Femur (tissue), 1 donor: Measurements from ENCODE around the gene TSSC4.

ENCODE experiments used
- DNase-seq: peaks from one replicate; pipeline ENCODE4 v3.0.0-alpha.2; 2017

Gene TSSC4

DNA sequence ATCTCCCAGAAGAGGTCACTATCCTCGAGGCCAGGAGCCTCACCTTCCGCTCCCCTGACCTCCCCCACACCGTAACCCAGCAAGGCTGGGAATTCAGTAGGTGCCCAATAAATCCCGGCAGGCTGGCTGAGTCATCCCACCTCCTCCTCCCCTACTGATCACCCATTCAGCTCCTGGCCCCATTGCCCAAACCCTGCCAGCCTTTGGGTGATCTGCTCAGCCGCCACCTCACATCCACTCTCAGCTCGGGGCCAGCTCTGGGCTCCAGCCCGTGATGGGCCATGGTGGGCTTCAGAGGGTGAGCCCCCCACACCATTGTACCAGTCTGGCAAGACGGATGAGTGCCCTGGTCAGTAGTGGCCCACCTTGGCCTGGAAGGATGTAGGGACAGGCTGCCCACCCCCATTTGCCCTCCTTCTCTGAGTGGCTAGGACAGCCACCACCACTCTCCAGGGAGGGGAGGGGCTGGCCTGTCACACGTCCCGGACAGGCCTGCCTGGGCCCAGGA, 35.5 kb downstream of the TSSC4 start:
- DNase-seq = no peak

DNA sequence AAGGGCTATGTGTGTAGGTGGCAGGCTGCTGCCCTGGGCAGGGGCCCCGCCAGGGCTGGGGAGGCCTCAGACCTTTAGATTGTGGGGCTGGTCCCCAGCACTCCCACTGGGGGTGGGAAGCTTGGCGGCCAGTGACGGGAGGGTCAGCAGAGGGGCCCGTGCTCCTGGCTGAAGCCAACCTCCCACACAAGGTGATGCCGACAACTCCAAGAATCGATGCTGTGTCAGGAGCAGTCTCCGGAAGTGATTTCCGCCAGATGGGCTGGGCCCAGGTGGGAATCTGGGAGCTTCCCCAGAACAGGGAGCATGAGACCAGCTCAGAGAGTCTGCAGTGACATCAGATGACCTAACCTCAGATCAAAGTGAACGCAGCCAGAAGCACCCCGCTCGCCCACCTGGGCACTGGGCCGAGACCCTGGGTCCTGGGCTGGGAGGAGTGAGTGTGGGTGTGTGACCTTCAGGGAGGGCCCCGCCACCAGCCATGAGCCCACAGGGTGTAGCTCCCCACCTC, 36.0 kb downstream of the TSSC4 start:
- DNase-seq = no peak

DNA sequence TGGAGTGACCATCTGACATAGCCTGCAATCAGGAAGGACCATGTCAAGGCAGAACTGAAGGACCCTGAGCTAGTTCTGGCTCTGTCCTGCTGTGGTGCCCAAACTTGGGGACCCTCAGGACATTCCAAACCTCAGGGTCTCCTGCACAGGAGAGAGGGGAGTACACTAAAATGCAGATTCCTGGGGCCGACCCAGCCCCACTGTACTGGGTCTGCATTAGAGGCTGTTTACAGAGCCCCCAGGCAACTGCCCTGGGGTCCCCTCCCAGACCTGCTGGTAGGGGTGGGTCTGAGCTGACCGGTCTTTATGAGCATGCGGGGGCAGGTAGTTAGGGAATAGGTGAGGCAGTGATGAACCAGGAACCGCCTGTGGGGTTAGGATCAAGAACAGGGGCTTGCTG, 37.0 kb downstream of the TSSC4 start:
- peak; percentile 3 for DNase-seq

DNA sequence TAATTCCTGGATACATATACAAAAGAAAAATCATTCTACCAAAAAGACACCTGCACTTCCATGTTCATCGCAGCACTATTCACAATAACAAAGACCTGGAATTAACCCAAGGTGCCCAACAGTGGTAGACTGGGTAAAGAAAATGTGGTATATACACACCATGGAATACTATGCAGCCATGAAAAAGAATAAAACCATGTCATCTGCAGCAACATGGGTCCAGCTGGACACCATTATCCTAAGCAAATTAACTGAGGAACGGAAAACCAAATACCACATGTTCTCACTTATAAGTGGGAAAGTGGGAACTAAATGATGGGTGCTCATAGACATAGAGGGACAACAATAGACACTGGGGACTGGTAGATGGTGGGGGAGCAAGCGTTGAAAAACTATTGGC, 39.3 kb downstream of the TSSC4 start:
- DNase-seq = no peak

DNA sequence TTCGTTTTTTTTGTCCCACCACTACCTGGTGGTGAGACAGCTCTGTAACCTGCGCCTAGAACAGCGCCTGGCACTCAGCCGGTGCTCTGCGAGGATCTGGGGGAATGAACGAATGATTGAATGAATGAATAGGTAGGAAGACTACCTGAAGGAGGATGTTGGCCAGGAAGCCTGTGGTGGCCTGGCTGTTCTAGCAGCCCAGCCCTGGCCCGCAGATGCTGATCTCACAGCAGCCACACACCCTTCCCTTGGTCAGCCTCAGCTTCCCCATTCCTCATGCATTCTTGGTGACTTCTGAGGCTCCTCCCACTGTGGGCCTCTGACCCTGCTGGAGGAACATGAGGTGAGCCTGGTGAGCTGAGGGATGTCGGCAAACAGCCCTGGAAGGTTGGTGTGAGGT, 40.1 kb downstream of the TSSC4 start:
- no peak for DNase-seq

DNA sequence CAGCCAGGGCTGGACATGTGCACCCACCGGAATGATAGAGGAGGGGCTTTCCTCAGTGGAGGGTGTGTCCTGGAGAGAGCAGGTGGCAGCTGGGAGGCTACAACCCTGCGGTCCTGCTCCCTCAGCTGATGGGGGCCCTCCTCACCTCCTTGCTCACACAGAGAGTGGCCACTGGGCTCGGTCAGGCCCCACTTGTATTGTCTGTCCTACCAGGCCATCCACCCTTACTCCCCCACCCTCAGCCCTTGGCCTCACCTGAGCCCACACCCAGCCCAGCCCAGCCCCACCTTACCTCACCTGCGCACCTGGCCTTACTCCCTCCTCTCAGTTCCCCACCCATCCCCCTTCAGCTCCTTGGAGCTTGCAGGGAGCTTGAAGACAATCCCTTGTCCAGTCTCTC, 40.6 kb downstream of the TSSC4 start:
- no peak for DNase-seq

DNA sequence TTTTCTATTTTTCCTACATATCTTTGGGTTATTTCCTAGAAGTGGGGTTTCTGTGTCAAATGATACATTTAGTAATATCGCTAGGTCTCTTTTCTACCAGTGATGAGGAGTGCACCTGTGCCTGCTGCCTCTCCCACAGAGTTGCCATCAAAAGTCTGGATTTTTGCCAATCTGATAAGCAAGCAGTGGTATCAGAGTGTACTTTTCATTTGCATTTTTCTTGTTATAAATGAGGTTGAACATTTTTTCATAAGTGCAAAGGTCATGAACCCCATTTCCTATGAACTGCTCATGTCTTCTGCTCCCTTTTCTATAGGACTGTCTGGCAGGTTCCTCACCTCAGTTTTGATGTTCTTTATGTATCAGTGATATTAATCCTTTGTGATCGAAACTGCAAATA, 42.0 kb downstream of the TSSC4 start:
- no peak for DNase-seq

DNA sequence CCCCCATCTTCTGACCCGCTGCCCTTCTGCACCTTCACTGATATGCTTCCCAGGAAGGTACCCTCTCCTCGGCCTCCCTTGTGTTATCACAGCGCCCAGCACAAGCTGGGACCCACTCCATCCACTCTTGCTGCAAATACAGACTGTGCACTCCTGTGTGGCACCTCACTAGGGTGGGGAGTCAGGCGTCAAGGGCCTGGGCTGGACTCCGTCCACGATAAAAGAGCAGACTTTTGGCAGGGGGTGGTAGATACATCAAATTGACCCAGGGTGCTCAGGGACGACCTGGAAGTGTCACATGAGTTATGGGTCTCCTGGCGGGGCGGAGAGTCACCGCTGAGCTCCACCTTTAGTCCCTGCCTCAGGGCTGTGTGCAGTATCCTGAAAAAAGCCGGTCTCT, 42.9 kb downstream of the TSSC4 start:
- no peak for DNase-seq

DNA sequence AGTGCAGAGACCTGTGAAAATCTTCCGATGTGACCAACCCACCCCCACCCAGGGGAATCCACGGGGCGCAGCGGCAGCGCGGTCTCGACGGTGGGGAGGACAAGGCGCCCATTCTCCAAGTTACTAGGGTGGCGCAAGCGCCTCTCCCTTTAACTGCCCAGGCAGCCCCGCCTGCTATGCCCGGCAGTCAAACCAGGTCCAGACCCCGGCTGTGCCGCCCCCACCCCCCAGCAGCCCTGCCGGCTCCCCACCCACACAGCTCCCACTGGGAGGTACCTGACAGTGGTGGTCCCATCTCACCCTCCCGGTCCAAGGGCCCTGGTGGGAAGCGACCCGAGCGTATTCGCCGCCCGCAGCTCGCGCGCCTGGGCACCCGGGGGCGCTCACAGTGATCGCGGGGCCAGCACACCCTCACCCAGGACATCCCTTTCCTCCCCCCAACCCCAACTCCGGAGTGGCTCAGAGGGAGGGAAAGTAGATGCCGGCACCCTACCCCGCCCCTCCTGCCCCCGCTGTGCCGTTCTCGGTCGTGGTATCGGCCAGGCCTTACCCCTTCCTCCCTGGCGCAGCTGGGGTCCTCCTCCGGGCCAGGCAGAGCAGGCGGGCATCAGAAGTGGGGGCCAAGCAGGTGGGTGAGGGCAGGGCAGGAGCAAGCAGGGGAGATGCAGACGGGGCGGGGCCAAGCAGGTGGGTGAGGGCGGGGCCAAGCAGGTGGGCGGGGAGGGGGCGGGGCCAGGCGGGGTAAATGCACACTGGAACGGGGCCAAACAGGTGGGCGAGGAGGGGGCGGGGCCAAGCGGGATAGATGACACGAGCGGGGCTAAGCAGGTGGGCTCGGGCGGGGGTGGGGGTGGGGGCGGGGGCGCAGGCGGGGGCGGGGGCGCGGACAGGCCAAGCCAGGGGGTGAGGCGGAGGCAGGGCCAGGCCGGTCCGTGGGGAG, 43.6 kb downstream of the TSSC4 start, which contains the start of gene TRPM5:
TSS of gene TRPM5 (minus strand) at position 634 of the 940 bp plus-strand sequence. CDS start 21,478 bp downstream, outside the sequence.
- no peak for DNase-seq

DNA sequence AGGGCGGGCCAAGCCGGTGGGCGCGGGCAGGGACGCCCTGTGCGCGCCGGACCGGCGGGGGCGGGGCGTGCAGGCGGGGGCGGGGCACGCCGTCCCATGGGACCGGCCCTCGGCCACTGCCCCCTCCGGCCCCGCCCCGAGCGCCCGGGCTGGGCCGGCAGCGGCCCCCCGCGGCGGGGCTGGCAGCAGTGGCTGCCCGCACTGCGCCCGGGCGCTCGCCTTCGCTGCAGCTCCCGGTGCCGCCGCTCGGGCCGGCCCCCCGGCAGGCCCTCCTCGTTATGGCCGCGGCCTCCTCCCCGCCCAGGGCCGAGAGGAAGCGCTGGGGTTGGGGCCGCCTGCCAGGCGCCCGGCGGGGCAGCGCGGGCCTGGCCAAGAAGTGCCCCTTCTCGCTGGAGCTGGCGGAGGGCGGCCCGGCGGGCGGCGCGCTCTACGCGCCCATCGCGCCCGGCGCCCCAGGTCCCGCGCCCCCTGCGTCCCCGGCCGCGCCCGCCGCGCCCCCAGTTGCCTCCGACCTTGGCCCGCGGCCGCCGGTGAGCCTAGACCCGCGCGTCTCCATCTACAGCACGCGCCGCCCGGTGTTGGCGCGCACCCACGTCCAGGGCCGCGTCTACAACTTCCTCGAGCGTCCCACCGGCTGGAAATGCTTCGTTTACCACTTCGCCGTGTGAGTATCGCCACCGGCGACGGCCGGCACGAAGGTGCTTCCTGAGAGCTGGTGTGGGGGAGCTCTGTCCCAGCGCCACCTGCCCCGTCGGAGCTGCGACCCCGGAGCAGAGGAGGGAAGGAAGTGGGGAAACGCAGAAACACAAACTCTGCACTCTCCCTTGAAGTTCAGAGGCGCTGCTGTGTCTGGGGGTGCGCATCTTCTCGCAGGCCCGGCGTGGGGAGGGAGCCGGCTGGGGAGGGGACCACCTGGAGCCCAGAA, 44.5 kb downstream of the TSSC4 start, which contains the start of gene KCNQ1:
TSS of gene KCNQ1 (plus strand) at position 188 of the 925 bp plus-strand sequence. CDS start at position 279, 91 bp downstream.
- no peak for DNase-seq

DNA sequence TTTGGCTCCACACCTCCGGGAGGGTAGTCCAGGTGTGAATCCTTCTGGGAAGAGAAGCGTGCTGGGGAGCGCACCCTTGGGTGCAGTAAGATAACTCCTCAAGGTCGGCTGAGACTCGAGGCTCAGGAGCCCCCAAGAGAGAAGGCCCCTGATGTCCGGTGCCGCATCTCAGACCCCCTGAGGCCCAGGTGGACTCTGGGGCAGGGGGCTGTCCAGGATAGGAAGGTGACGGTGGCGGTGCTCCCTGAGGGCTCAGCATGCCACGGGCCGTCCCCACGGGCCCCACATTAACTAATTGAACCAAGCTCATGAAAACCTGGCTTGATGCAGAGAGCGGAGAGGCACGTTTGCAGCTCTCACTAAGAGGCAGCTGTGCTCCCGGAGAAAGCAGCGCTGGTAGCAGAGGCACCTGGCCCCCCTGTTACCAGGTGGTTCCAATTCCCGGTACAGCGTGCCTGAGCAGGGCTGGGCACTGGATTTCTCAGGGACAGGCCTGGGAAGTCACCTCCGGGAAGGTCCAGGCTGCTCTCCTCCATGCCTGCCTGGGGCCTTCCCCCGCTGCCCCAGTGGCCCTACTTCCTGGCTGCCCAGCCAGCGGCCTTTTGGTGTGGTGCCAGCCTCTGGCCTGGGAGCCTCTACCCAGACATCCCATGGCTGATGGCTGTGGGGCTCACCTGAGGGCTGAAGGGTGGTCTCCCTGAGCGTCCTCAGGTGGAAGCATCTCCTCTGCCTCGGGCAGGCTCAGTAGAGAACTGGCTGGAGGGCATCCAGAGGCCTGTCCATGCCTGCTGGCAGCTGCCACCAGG, 45.4 kb downstream of the TSSC4 start:
- no peak for DNase-seq

DNA sequence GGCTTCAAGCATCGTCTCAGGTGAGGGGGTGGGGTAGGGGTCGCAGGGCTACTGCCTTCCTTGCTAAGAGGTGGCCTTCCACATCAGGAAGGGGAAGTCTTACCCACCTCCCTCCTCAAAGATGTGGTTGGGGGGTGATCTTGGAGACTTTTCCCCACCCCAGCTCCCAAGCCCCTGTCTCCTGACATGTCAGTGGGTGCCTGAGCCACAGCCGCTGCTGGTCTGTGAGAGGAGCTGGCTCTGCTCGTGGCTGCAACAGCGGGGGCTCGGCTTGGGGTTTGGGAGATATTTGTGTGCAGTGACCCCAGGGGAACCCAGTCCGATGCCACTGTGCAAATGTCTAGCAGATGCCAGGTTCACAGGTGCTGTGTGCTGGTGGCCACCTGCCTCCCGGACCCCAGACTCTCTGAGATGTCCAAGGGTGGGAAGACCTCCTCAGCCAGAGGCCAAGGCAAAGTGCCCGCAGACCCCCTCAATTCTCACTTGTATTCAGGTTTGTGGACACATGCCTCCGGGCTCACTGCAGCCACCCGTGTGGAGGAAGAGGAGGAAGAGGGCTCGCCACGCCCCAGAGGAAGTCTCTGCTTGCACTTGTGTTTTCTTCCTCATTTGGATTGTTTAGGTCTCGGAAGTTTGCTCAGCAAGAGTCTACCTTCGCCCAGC, 46.2 kb downstream of the TSSC4 start:
- no peak for DNase-seq

DNA sequence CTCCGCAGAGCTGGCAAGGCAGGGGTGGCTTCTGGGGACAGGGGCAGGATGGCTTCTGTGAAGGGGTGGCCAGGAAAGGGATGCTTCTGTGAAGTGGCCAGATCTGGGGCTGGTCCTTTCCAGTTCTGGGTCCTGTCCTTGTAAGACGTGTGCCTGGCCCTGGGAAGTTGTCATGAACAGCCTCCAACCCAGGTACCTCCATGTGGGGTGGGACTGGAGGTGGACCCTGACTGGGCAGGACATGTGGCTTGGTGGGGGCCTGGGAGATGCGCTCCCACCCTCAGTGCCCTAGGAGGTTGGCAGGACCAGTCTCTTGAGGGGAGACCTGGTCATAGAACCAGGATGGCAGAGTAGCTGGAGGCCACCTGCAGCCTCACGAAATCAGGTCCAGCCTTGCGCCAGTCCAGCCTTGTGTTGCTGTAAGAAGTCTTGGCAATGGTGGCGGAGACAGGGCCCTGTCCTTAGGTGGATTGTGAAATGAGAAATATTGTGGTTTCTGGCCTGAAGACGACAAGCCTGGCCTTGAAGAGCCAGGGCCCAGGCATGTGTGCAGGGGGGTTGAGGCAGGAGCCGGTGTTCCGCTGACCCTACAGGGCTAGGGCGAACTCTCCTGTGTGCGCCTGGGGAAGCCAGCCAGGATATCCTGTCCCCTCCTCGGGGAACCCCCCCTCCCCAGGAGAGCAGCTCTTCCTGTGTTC, 46.9 kb downstream of the TSSC4 start:
- DNase-seq = no peak

DNA sequence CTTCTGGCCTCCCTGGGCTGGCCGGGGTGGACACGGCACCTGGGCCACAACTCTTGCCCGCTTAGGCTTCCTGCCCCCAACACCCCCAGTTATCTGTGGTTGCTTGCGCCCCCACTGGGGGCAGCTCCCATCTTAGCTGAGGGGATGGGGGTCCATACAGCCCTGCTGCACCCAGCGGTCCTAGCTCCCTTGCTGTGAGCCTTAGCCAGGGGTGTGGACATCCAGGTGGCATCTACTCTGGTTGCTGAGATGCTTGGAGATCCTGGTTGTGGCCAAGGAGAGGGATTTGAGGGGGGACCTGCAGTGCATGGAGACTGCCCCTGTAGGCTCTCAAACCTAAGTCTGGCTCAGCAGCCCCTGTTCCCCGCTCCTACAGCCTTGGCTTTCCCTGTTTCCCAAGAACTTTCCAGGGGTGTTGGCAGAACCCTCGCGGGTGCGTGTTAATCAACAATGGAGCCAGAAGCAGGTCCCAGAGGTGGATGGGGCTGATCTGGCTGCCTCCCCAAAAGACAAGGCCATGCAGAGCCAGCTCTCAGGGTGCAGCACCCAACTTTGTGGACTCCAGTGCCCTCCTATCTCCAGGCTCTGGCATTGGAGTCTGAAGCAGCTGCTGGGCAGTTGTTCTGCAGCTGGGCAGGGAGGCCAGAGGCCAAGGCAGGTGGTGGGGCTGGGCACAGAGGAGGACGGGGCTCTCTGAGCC, 47.6 kb downstream of the TSSC4 start:
- no peak for DNase-seq

DNA sequence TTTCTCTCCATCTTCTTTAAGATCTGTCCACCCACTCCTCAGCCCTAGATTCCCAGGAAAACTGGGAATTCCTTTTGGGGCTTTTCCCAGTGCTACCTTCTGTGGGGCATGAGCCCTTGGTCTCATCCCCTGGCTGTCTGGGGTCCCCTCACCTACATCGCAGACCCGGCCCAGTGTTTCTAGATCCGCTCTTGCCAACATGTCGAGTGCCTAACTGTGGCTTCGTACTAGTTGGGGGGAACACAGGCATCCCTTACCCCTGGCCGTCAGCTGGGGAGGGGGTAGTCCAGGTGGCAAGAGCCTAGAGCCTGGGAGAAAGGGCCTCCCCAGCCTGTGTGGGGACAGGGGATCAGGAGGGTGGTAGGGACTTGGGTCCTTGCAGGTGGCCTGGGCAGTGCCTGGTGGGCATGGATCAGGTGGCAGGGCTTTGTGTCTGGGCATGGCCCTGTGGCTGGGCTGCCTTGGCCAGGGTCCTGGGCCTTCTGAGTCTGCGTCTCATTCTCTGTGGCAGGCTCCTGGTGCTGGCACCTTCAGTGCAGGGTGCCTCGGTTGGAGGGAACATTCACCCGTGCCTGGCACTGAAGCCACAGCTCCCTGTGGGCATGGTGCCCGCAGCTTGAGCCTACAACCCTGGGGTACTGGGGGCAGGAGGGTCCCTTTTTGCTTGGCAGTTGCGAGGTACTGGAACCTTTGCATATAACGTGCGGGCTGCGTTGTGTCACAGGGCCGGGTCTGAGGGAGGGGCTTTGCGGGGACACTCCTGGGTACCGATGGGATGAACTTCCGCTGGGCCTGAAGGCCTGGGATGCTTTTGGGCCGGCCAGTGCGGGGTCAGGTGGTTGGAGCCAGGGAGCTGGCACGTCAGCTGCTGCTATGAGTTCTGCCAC, 48.4 kb downstream of the TSSC4 start:
- no peak for DNase-seq

DNA sequence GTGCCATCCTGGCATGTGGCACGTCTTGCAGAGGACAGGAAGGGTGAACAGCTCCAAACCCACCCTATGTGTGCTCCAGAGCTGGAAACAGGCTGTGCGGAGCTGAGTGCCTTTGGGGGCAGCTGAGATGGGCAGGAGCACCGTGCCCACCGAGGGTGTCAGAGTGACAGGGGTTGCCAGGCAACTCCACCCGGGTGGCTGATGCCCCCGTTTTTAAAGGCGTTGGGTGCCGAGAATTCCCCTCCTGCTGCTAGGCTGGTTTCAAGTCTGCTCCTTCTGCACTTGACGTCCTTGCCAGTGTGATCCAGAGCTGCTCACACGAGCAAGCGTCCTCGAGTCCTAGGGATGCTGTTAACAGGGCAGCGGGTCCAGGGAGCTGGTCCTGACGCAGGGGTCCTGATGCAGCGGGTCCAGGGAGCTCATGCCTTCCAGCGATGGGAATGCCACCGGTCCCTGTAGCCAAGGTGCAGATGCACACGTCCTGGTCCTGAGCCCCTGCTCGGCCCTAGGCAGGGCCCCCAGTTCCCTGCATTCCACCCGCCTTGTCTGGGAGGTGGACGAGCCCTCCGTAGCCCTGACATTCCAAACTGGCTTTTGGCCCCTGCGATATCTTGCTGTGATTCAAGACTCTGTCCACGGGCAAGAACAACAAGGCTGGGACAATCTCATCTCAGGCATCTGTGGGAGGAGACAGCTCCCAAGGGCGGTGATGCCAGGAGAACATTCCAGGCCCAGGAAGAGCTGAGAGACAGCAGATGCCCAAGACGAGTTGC, 49.2 kb downstream of the TSSC4 start:
- no peak for DNase-seq

DNA sequence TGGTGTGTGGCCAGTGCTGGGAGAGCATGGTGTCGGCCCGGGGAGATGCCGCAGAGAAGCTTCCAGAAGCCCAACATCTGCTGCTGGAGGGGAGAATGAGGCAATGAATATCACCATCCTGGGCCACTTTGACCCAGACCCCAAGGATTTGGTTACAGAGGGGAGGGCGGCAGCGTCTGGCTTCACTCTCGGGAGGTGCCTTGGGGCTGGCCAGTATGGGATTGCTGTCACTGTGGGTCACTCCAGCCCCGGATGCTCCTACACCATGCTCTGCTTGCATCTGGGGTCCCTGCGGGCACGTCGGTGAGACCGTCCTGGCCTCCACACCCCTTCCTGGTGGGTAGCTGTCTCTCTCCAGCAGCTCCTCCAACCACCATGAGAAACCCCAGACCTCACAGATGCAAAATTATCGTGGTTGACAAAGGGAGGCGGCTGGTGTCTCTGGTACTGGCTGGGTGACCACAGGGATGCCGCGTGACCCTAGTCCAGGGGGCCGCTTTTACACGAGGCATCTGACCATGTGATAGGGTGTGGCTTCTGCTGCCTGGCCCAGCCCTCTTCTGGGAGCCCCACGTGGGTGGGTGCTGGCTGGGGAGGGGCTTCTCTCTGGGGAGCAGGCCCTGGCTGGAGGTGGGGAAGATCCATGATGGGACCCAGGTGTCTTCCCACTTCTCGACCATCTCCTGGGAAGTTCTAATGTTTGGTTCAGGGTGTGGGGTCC, 49.9 kb downstream of the TSSC4 start:
- DNase-seq = no peak

DNA sequence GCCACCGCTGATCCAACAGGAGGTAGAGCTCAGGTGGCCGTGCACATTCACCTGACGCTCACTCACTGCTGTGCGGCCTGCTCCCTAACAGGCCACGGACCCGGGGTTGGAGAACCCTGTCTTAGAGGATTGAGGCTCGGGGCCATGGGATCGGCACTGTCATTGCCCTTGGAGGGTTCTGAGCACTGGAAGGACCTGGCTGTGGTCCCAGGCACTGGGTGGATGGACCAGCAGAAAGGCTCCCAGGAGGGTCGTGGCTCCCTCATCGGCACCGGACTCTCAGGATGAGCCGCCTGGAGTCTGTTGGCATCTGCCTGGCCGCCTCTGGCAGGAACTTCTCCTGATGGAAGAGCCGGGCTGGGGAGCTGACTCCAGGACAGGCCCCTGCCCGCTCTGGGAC, 50.8 kb downstream of the TSSC4 start:
- DNase-seq = peak; percentile 6
